HCT116 (cell line): Measurements from ENCODE around the gene DENND2D.

ENCODE experiments used
- CEBPB ChIP-seq: IDR thresholded peaks from 2 replicates; pipeline ENCODE4 v1.6.1; 2012; ENCODE audit warnings: low read depth
- CTCF ChIP-seq, 3 experiments: fragments of 200-600 bp in 1 of 3; sonication (generic) in 1 of 3; IDR thresholded peaks in 2 of 3; conservative IDR thresholded peaks in 1 of 3; 2 replicates each; pipeline ENCODE4 v1.5.1; 2012 to 2017; ENCODE audit warnings: low read depth in 2 of 3, low read length in 2 of 3, antibody characterized with exemption in 1 of 3, borderline replicate concordance in 1 of 3, control low read depth in 1 of 3, mild to moderate bottlenecking in 1 of 3, mixed read lengths in 1 of 3, mixed run types in 1 of 3, moderate library complexity in 1 of 3; ENCODE audit not compliant: insufficient read depth in 1 of 3
- EZH2 ChIP-seq: fragments of 200-600 bp; sonication (generic); IDR thresholded peaks from 2 replicates; pipeline ENCODE4 v1.6.1; 2017; ENCODE audit warnings: antibody characterized with exemption, mixed run types
- JUND ChIP-seq: IDR thresholded peaks from 2 replicates; pipeline ENCODE4 v1.6.1; 2012
- MAX ChIP-seq: IDR thresholded peaks from 2 replicates; pipeline ENCODE4 v1.6.1; 2012
- POLR2A ChIP-seq: IDR thresholded peaks from 2 replicates; pipeline ENCODE4 v1.7.0; 2011; ENCODE audit warnings: borderline replicate concordance; ENCODE audit not compliant: insufficient read depth, insufficient read length; ENCODE audit errors: extremely low read depth
- SIN3A ChIP-seq: IDR thresholded peaks from 2 replicates; pipeline ENCODE4 v1.6.1; 2012; ENCODE audit warnings: low read depth
- YY1 ChIP-seq: IDR thresholded peaks from 2 replicates; pipeline ENCODE4 v1.6.1; 2011; ENCODE audit warnings: low read length, low read depth, moderate library complexity, mild to moderate bottlenecking; ENCODE audit not compliant: insufficient replicate concordance; ENCODE audit errors: extremely low read depth
- ZFX ChIP-seq: fragments of 450-650 bp; IDR thresholded peaks from 2 replicates; pipeline ENCODE4 v1.6.1; 2017
- ZNF274 ChIP-seq: fragments of 200-500 bp; sonication (Bioruptor generic); IDR thresholded peaks from 2 replicates; pipeline ENCODE4 v1.6.1; 2014; ENCODE audit warnings: mild to moderate bottlenecking, low read depth, low read length, inconsistent platforms

GRCh38 chr1:111227434-111227833 is 27.0 kb upstream of the DENND2D start, which contains the start of gene CHI3L2:
- TF ChIP-seq POLR2A (no peak), CTCF (IDR thresholded peaks at IDR 0.05 in 2 of 3, conservative IDR thresholded peaks at IDR 0.05 in 1 of 3; ENCODE audit: borderline replicate concordance in 1 of 3, insufficient read depth in 1 of 3, low read depth in 2 of 3, low read length in 2 of 3) (no peak), EZH2 (no peak), MAX (no peak), JUND (no peak), SIN3A (no peak), ZFX (no peak), YY1 (no peak), CEBPB (no peak), ZNF274 (no peak)
